Neuronal stem cell (in vitro differentiated cells): Measurements from ENCODE around the gene HECW1.

Experiments used
- DNase-seq: peaks from one replicate; pipeline ENCODE4 v3.0.0-alpha.2; 2013; ENCODE audit warnings: low spot score
- H2AFZ ChIP-seq: one replicate; pipeline ENCODE4 v1.6.1; 2013; ENCODE audit warnings: mild to moderate bottlenecking, low read length, inconsistent platforms
- H2AK5ac ChIP-seq: 2 replicates; pipeline ENCODE4 v1.6.1; 2013; ENCODE audit warnings: low read depth, mild to moderate bottlenecking, inconsistent platforms, low read length, moderate library complexity, mixed read lengths
- H2BK120ac ChIP-seq: 2 replicates; pipeline ENCODE4 v1.6.1; 2013; ENCODE audit warnings: low read depth, mild to moderate bottlenecking, inconsistent platforms, low read length, moderate library complexity, mixed read lengths
- H2BK12ac ChIP-seq: one replicate; pipeline ENCODE4 v1.6.1; 2013; ENCODE audit warnings: low read length, inconsistent platforms
- H2BK15ac ChIP-seq: 2 replicates; pipeline ENCODE4 v1.6.1; 2013; ENCODE audit warnings: mild to moderate bottlenecking, low read length, inconsistent platforms, mixed read lengths
- H2BK5ac ChIP-seq: one replicate; pipeline ENCODE4 v1.6.1; 2013; ENCODE audit warnings: inconsistent platforms, mild to moderate bottlenecking, low read length, moderate library complexity
- H3K14ac ChIP-seq: one replicate; pipeline ENCODE4 v1.6.1; 2013; ENCODE audit warnings: low read length, inconsistent platforms
- H3K18ac ChIP-seq: 2 replicates; pipeline ENCODE4 v1.6.1; 2013; ENCODE audit warnings: low read length, inconsistent platforms
- H3K23ac ChIP-seq: 2 replicates; pipeline ENCODE4 v1.6.1; 2013; ENCODE audit warnings: low read depth, mild to moderate bottlenecking, mixed read lengths, low read length, inconsistent platforms; ENCODE audit not compliant: poor library complexity
- H3K27ac ChIP-seq: replicated peaks from 3 replicates; pipeline ENCODE4 v1.5.1; 2013; ENCODE audit warnings: low read length, inconsistent platforms
- H3K27me3 ChIP-seq, 3 experiments: 2 replicates each; pipeline ENCODE4 v1.6.1; 2013; ENCODE audit warnings: low read length in 3 of 3, mild to moderate bottlenecking in 2 of 3, inconsistent platforms in 1 of 3, low read depth in 1 of 3, mixed read lengths in 1 of 3, moderate library complexity in 1 of 3; ENCODE audit not compliant: control insufficient read depth in 3 of 3, insufficient read depth in 3 of 3
- H3K36me3 ChIP-seq, 2 donors: replicated peaks in 1 of 2; 2 replicates each; pipeline ENCODE4 v1.6.1; 2013; ENCODE audit warnings: low read length in 2 of 2; ENCODE audit not compliant: control insufficient read depth in 2 of 2, insufficient read depth in 2 of 2
- H3K4ac ChIP-seq: 2 replicates; pipeline ENCODE4 v1.6.1; 2013; ENCODE audit warnings: inconsistent platforms, mild to moderate bottlenecking, low read length, moderate library complexity
- H3K4me1 ChIP-seq, 2 donors: 1 replicate in 1 of 2; 2 replicates in 1 of 2; pipeline ENCODE4 v1.6.1; 2013; ENCODE audit warnings: low read length in 2 of 2, low read depth in 1 of 2; ENCODE audit not compliant: control insufficient read depth in 2 of 2, insufficient read depth in 1 of 2
- H3K4me2 ChIP-seq: one replicate; pipeline ENCODE4 v1.6.1; 2013; ENCODE audit warnings: mild to moderate bottlenecking, low read length, inconsistent platforms; ENCODE audit not compliant: insufficient read depth, poor library complexity, severe bottlenecking
- H3K4me3 ChIP-seq, 2 donors: 2 replicates each; pipeline ENCODE4 v1.5.1; 2013; ENCODE audit warnings: low read length in 2 of 2, mild to moderate bottlenecking in 2 of 2, inconsistent platforms in 1 of 2, moderate library complexity in 1 of 2
- H3K79me1 ChIP-seq: one replicate; pipeline ENCODE4 v1.6.1; 2013; ENCODE audit warnings: low read depth, mild to moderate bottlenecking, inconsistent platforms, low read length, moderate library complexity
- H3K9ac ChIP-seq: one replicate; pipeline ENCODE4 v1.6.1; 2013; ENCODE audit warnings: mild to moderate bottlenecking, low read depth, low read length, inconsistent platforms; ENCODE audit not compliant: poor library complexity
- H3K9me3 ChIP-seq, 2 donors: replicated peaks in 1 of 2; 2 replicates each; pipeline versions ENCODE3 to v1.6.1; 2013; ENCODE audit warnings: low read length in 2 of 2, mild to moderate bottlenecking in 2 of 2, inconsistent platforms in 1 of 2, low read depth in 1 of 2, mixed read lengths in 1 of 2, moderate library complexity in 1 of 2; ENCODE audit not compliant: control insufficient read depth in 2 of 2, insufficient read depth in 1 of 2
- H4K8ac ChIP-seq: one replicate; pipeline ENCODE4 v1.6.1; 2013; ENCODE audit warnings: low read depth, mild to moderate bottlenecking, inconsistent platforms, low read length, moderate library complexity
- H4K91ac ChIP-seq: one replicate; pipeline ENCODE4 v1.6.1; 2013; ENCODE audit warnings: low read length, low read depth, mild to moderate bottlenecking, inconsistent platforms; ENCODE audit not compliant: poor library complexity
- WGBS, 2 donors: extraction: QIAGEN DNeasy Blood & Tissue Kit; methylation state at CpG; one replicate each; pipeline ENCODE4 v1.1.7; 2013; ENCODE audit warnings: missing lambda C conversion rate in 2 of 2, mixed read lengths in 1 of 2; ENCODE audit not compliant: insufficient read length in 2 of 2, insufficient replicate concordance in 1 of 2; ENCODE audit errors: extremely low coverage in 2 of 2; 5-methylcytosine and 5-hydroxymethylcytosine counted together

The HECW1 gene

GRCh38 chr7:43139137-43139536 is 26.7 kb downstream of the HECW1 start:
- no peak overlapping the region for H2BK12ac ChIP-seq
- no peaks in the 10 kb centered on the region for H3K27me3 ChIP-seq
- no peak overlapping the region for H4K91ac ChIP-seq
- peaks cover 6 to 14% of the 10 kb centered on the region in 2 donors for H3K4me1 ChIP-seq
- H2AK5ac ChIP-seq, result no peak overlapping the region
- H3K23ac ChIP-seq, result no peak overlapping the region
- H3K4me2 ChIP-seq, result no peak overlapping the region
- WGBS, 2 donors, result no CpG with 5 or more reads among the region's 2 CpGs
- peak overlapping the region; percentile 25 for H2AFZ ChIP-seq
- H2BK120ac ChIP-seq, result no peak overlapping the region
- peak overlapping the region; percentile 23 for H3K27ac ChIP-seq
- H3K79me1 ChIP-seq, result no peaks in the 10 kb centered on the region
- H3K9ac ChIP-seq, result no peak overlapping the region
- no peak overlapping the region for H2BK15ac ChIP-seq
- H3K4ac ChIP-seq, result no peak overlapping the region
- no peak overlapping the region for H3K4me3 ChIP-seq
- no peak overlapping the region for H3K14ac ChIP-seq
- H2BK5ac ChIP-seq, result no peak overlapping the region
- peak; percentile 18 for DNase-seq
- H3K18ac ChIP-seq, result no peak overlapping the region
- H3K9me3 ChIP-seq, result no peaks in the 10 kb centered on the region
- H4K8ac ChIP-seq, result no peak overlapping the region
- H3K36me3 ChIP-seq, result no peaks in the 10 kb centered on the region

- Histone ChIP-seq H3K27ac (no peak overlapping the region), H3K79me1 (no peaks in the 10 kb centered on the region), H2BK5ac (no peak overlapping the region), H3K9ac (no peak overlapping the region), H4K91ac (no peak overlapping the region), H3K23ac (no peak overlapping the region), H2BK15ac (no peak overlapping the region), H3K4me2 (no peak overlapping the region), H3K4me1 (peaks cover 6 to 14% of the 10 kb centered on the region in 2 donors), H3K4ac (no peak overlapping the region), H2BK12ac (no peak overlapping the region), H3K9me3 (no peaks in the 10 kb centered on the region), H2AK5ac (no peak overlapping the region), H3K4me3 (no peak overlapping the region), H2AFZ (no peak overlapping the region), H3K27me3 (no peaks in the 10 kb centered on the region), H2BK120ac (no peak overlapping the region), H4K8ac (no peak overlapping the region), H3K14ac (no peak overlapping the region), H3K36me3 (no peaks in the 10 kb centered on the region), H3K18ac (no peak overlapping the region)
- no CpG with 5 or more reads among the region's 7 CpGs for WGBS, 2 donors
- no peak for DNase-seq
Measured at GRCh38 chr7:43140186-43140585, 27.7 kb downstream of the HECW1 start.

- Histone ChIP-seq H3K14ac (no peak overlapping the region), H4K91ac (no peak overlapping the region), H3K4me3 (no peak overlapping the region), H2BK15ac (no peak overlapping the region), H2BK12ac (no peak overlapping the region), H2AFZ (no peak overlapping the region), H2BK5ac (no peak overlapping the region), H2BK120ac (no peak overlapping the region), H3K36me3 (no peaks in the 10 kb centered on the region), H3K27me3 (no peaks in the 10 kb centered on the region), H2AK5ac (no peak overlapping the region), H3K18ac (no peak overlapping the region), H3K27ac (no peak overlapping the region), H3K9ac (no peak overlapping the region), H3K79me1 (no peaks in the 10 kb centered on the region), H3K23ac (no peak overlapping the region), H3K4me2 (no peak overlapping the region), H3K9me3 (no peaks in the 10 kb centered on the region), H3K4ac (no peak overlapping the region), H3K4me1 (peaks cover 6 to 14% of the 10 kb centered on the region in 2 donors), H4K8ac (no peak overlapping the region)
- DNase-seq, result no peak
- no CpG with 5 or more reads among the region's 5 CpGs for WGBS, 2 donors
Measured at GRCh38 chr7:43141091-43141490, 28.6 kb downstream of the HECW1 start.

GRCh38 chr7:43142703-43143102 is 30.3 kb downstream of the HECW1 start:
- Histone ChIP-seq H3K9ac (no peak overlapping the region), H2BK15ac (no peak overlapping the region), H3K4me2 (no peak overlapping the region), H4K91ac (no peak overlapping the region), H3K79me1 (no peaks in the 10 kb centered on the region), H3K23ac (no peak overlapping the region), H2BK120ac (no peak overlapping the region), H3K18ac (no peak overlapping the region), H2BK12ac (no peak overlapping the region), H3K14ac (no peak overlapping the region), H3K4me1 (peaks cover 6 to 12% of the 10 kb centered on the region in 2 donors), H3K27ac (no peak overlapping the region), H3K9me3 (no peaks in the 10 kb centered on the region), H2BK5ac (no peak overlapping the region), H3K4ac (no peak overlapping the region), H2AFZ (no peak overlapping the region), H3K27me3 (no peaks in the 10 kb centered on the region), H3K36me3 (no peaks in the 10 kb centered on the region), H2AK5ac (no peak overlapping the region), H4K8ac (no peak overlapping the region), H3K4me3 (no peak overlapping the region)
- no CpG with 5 or more reads among the region's 5 CpGs for WGBS, 2 donors
- no peak for DNase-seq
